H1 (cell line): ENCODE results near the gene GRID2. TPM values are rescaled to one million over a fixed set of nuclear protein-coding genes. Genes with fewer than 3 reads are reported as not detected.

Experiments
- CTCF ChIA-PET: fragments of 300-600 bp; sonication (Branson Sonifier 250); formaldehyde crosslinking; loops from one replicate; lab custom pipeline; 2021; ENCODE audit not compliant: partially characterized antibody; lab: Charles Lee
- POLR2A ChIA-PET: fragments of 300-600 bp; sonication (Branson Sonifier 250); formaldehyde crosslinking; loops from one replicate; lab custom pipeline; 2021; ENCODE audit warnings: inconsistent platforms; ENCODE audit not compliant: partially characterized antibody; lab: Charles Lee
- DNase-seq, 2 experiments: peaks; one replicate each; pipeline versions ENCODE4 v3.0.0 to v3.0.0-alpha.2; 2010 to 2022; ENCODE audit warnings: low spot score in 2 of 2, low read depth in 1 of 2, mixed read lengths in 1 of 2
- FAIRE-seq: peaks from 2 replicates; lab custom pipeline; 2011; peaks lifted over from hg19 to GRCh38; lab: Jason Lieb, UNC
- H2AFZ ChIP-seq: 2 replicates; pipeline ENCODE4 v1.8.1; 2012; ENCODE audit warnings: low read length, inconsistent platforms
- H2AK5ac ChIP-seq: 2 replicates; pipeline ENCODE4 v1.6.1; 2013; ENCODE audit warnings: low read depth, low read length
- H2BK120ac ChIP-seq: replicated peaks from 2 replicates; pipeline ENCODE3; 2013; ENCODE audit warnings: low read depth, low read length, inconsistent platforms
- H2BK12ac ChIP-seq: 2 replicates; pipeline ENCODE4 v1.6.1; 2013; ENCODE audit warnings: low read depth, low read length
- H2BK15ac ChIP-seq: 2 replicates; pipeline ENCODE4 v1.6.1; 2013; ENCODE audit warnings: low read length
- H2BK20ac ChIP-seq: 2 replicates; pipeline ENCODE4 v1.6.1; 2013; ENCODE audit warnings: low read length
- H2BK5ac ChIP-seq: 2 replicates; pipeline ENCODE4 v1.6.1; 2013; ENCODE audit warnings: low read depth, low read length
- H3K14ac ChIP-seq: 2 replicates; pipeline ENCODE4 v1.6.1; 2013; ENCODE audit warnings: inconsistent platforms; ENCODE audit not compliant: insufficient read length
- H3K18ac ChIP-seq: 2 replicates; pipeline ENCODE4 v1.6.1; 2013; ENCODE audit warnings: low read length; ENCODE audit errors: extremely low read depth
- H3K23ac ChIP-seq: 2 replicates; pipeline ENCODE4 v1.6.1; 2013; ENCODE audit warnings: inconsistent platforms; ENCODE audit not compliant: insufficient read length
- H3K23me2 ChIP-seq: 2 replicates; pipeline ENCODE4 v1.6.1; 2013; ENCODE audit warnings: low read depth, low read length
- H3K27ac ChIP-seq: 2 replicates; pipeline ENCODE4 v1.6.1; 2011; ENCODE audit warnings: low read depth, low read length, inconsistent platforms
- H3K27me3 ChIP-seq, 4 experiments: replicated peaks in 1 of 4; 1 replicate in 1 of 4; 2 replicates in 3 of 4; pipeline versions ENCODE4 v1.6.1 to v1.8.1; 2011 to 2013; ENCODE audit warnings: low read length in 3 of 4, mild to moderate bottlenecking in 3 of 4, inconsistent platforms in 2 of 4, mixed read lengths in 2 of 4, moderate library complexity in 1 of 4; ENCODE audit not compliant: control insufficient read depth in 3 of 4, insufficient read depth in 3 of 4; ENCODE audit errors: extremely low read depth in 1 of 4
- H3K36me3 ChIP-seq, 4 experiments: 2 replicates each; pipeline versions ENCODE4 v1.6.1 to v1.8.1; 2011 to 2013; ENCODE audit warnings: mild to moderate bottlenecking in 4 of 4, low read length in 3 of 4, moderate library complexity in 2 of 4, control low read depth in 1 of 4, inconsistent platforms in 1 of 4; ENCODE audit not compliant: insufficient read depth in 4 of 4, control insufficient read depth in 2 of 4
- H3K4ac ChIP-seq: replicated peaks from 2 replicates; pipeline ENCODE3; 2013; ENCODE audit warnings: low read length, low read depth, mixed read lengths, inconsistent platforms; ENCODE audit not compliant: insufficient read length
- H3K4me1 ChIP-seq, 4 experiments: replicated peaks in 1 of 4; 1 replicate in 1 of 4; 2 replicates in 3 of 4; pipeline versions ENCODE4 v1.6.1 to v1.8.1; 2011 to 2013; ENCODE audit warnings: low read length in 3 of 4, inconsistent platforms in 2 of 4, mixed read lengths in 1 of 4; ENCODE audit not compliant: insufficient read depth in 4 of 4, control insufficient read depth in 3 of 4
- H3K4me2 ChIP-seq, 2 experiments: 2 replicates each; pipeline versions ENCODE4 v1.6.1 to v1.8.1; 2011 to 2013; ENCODE audit warnings: low read depth in 2 of 2, low read length in 2 of 2, control low read depth in 1 of 2, inconsistent platforms in 1 of 2, mild to moderate bottlenecking in 1 of 2; ENCODE audit not compliant: insufficient read depth in 1 of 2
- H3K4me3 ChIP-seq, 4 experiments: fragments of 200-600, 300-600 bp in 1 of 4; sonication (generic), shearing (Covaris generic), sonication (Bioruptor Twin) in 1 of 4; 2 replicates each; pipeline versions ENCODE4 v1.5.1 to v1.8.1; 2011 to 2016; ENCODE audit warnings: low read length in 4 of 4, low read depth in 3 of 4, control low read depth in 2 of 4, inconsistent platforms in 2 of 4, mild to moderate bottlenecking in 2 of 4, mixed read lengths in 1 of 4, moderate library complexity in 1 of 4; ENCODE audit not compliant: insufficient read depth in 2 of 4; ENCODE audit errors: extremely low read depth in 1 of 4
- H3K56ac ChIP-seq: replicated peaks from 2 replicates; pipeline ENCODE3; 2013; ENCODE audit warnings: low read depth, mild to moderate bottlenecking, mixed read lengths, low read length, inconsistent platforms; ENCODE audit not compliant: insufficient read length
- H3K79me1 ChIP-seq: 2 replicates; pipeline ENCODE4 v1.6.1; 2013; ENCODE audit warnings: low read depth, low read length, control low read depth
- H3K79me2 ChIP-seq, 2 experiments: 2 replicates each; pipeline versions ENCODE4 v1.6.1 to v1.8.1; 2012 to 2013; ENCODE audit warnings: low read length in 2 of 2, mild to moderate bottlenecking in 2 of 2, inconsistent platforms in 1 of 2; ENCODE audit not compliant: insufficient read depth in 2 of 2, control insufficient read depth in 1 of 2
- H3K9ac ChIP-seq, 4 experiments: replicated peaks in 1 of 4; 1 replicate in 1 of 4; 2 replicates in 3 of 4; pipeline versions ENCODE4 v1.6.1 to v1.8.1; 2011 to 2013; ENCODE audit warnings: low read depth in 3 of 4, low read length in 3 of 4, control low read depth in 2 of 4, mild to moderate bottlenecking in 2 of 4, moderate library complexity in 2 of 4, inconsistent platforms in 1 of 4; ENCODE audit errors: extremely low read depth in 1 of 4
- H3K9me3 ChIP-seq, 2 experiments: 2 replicates each; pipeline versions ENCODE4 v1.6.1 to v1.8.1; 2012 to 2013; ENCODE audit warnings: mild to moderate bottlenecking in 2 of 2, moderate library complexity in 2 of 2, control low read depth in 1 of 2, inconsistent platforms in 1 of 2, low read depth in 1 of 2, low read length in 1 of 2, mixed read lengths in 1 of 2; ENCODE audit not compliant: insufficient read depth in 2 of 2
- H4K20me1 ChIP-seq, 2 experiments: replicated peaks in 1 of 2; 2 replicates each; pipeline versions ENCODE3 to v1.8.1; 2011 to 2013; ENCODE audit warnings: inconsistent platforms in 2 of 2, low read length in 2 of 2, mild to moderate bottlenecking in 1 of 2; ENCODE audit not compliant: insufficient read depth in 2 of 2, control insufficient read depth in 1 of 2
- H4K5ac ChIP-seq: 2 replicates; pipeline ENCODE4 v1.6.1; 2013; ENCODE audit warnings: low read length, low read depth, mixed read lengths, inconsistent platforms; ENCODE audit not compliant: insufficient read length
- H4K8ac ChIP-seq: 2 replicates; pipeline ENCODE4 v1.8.0; 2013; ENCODE audit warnings: mild to moderate bottlenecking, moderate library complexity, low read length, inconsistent platforms; ENCODE audit not compliant: insufficient read depth; ENCODE audit errors: extremely low read depth
- H4K91ac ChIP-seq: replicated peaks from 2 replicates; pipeline ENCODE3; 2013; ENCODE audit warnings: low read length, mixed read lengths, inconsistent platforms; ENCODE audit not compliant: insufficient read length
- CTBP2 ChIP-seq: IDR thresholded peaks from 2 replicates; pipeline ENCODE4 v1.7.0; 2011; ENCODE audit warnings: borderline replicate concordance, mild to moderate bottlenecking, moderate library complexity, mixed read lengths, low read length; ENCODE audit not compliant: insufficient read depth, insufficient read length
- GABPA ChIP-seq: IDR thresholded peaks from 2 replicates; pipeline ENCODE4 v1.6.1; 2011; ENCODE audit warnings: mild to moderate bottlenecking, low read length, moderate library complexity, borderline replicate concordance; ENCODE audit not compliant: insufficient read depth
- HDAC6 ChIP-seq: IDR thresholded peaks from one replicate; pipeline ENCODE4 v1.7.1; 2012; ENCODE audit warnings: low read depth, mild to moderate bottlenecking, inconsistent platforms, low read length, moderate library complexity
- KDM1A ChIP-seq: fragments of 200-600, 300-600 bp; sonication (generic); IDR thresholded peaks from 2 replicates; pipeline ENCODE4 v1.7.1; 2016; ENCODE audit warnings: mild to moderate bottlenecking, low read length, borderline replicate concordance
- MAFK ChIP-seq: IDR thresholded peaks from 2 replicates; pipeline ENCODE4 v1.6.1; 2012; ENCODE audit warnings: low read depth, mild to moderate bottlenecking, improper control_type of control experiment, low read length
- NANOG ChIP-seq: IDR thresholded peaks from 2 replicates; pipeline ENCODE4 v1.6.1; 2011; ENCODE audit warnings: low read length, low read depth, mild to moderate bottlenecking, inconsistent platforms; ENCODE audit not compliant: insufficient read depth, poor library complexity, severe bottlenecking
- NRF1 ChIP-seq: IDR thresholded peaks from 2 replicates; pipeline ENCODE4 v1.6.1; 2011; ENCODE audit warnings: mild to moderate bottlenecking, low read depth, low read length, improper control_type of control experiment
- RBBP5 ChIP-seq: IDR thresholded peaks from 2 replicates; pipeline ENCODE4 v1.7.1; 2012; ENCODE audit warnings: low read depth, mild to moderate bottlenecking, inconsistent platforms, low read length, moderate library complexity, borderline replicate concordance
- RFX5 ChIP-seq: IDR thresholded peaks from 2 replicates; pipeline ENCODE4 v1.6.1; 2011; ENCODE audit warnings: low read depth, low read length, improper control_type of control experiment, borderline replicate concordance
- SRF ChIP-seq: IDR thresholded peaks from 2 replicates; pipeline ENCODE4 v1.6.1; 2011; ENCODE audit warnings: mild to moderate bottlenecking, low read depth, low read length, moderate library complexity
- SUZ12 ChIP-seq: fragments of 200-600 bp; sonication (generic); IDR thresholded peaks from 2 replicates; pipeline ENCODE4 v1.6.1; 2012; ENCODE audit warnings: mild to moderate bottlenecking, inconsistent platforms, low read length, moderate library complexity, mixed read lengths
- TAF1 ChIP-seq: IDR thresholded peaks from 2 replicates; pipeline ENCODE4 v1.6.1; 2011; ENCODE audit warnings: mild to moderate bottlenecking, low read depth, low read length
- TAF7 ChIP-seq: optimal IDR thresholded peaks from 2 replicates; pipeline ENCODE3; 2011; ENCODE audit warnings: low read depth, mild to moderate bottlenecking, inconsistent platforms, low read length, moderate library complexity, borderline replicate concordance
- WGBS, 2 experiments: shearing (Covaris generic) in 1 of 2; methylation state at CpG; one replicate each; pipeline versions ENCODE4 v1.1.6 to v1.1.7; 2013 to 2015; ENCODE audit warnings: low lambda C conversion rate in 2 of 2, mixed read lengths in 2 of 2, inconsistent platforms in 1 of 2, low coverage in 1 of 2, missing lambda C conversion rate in 1 of 2; ENCODE audit not compliant: insufficient replicate concordance in 2 of 2, insufficient coverage in 1 of 2, insufficient read length in 1 of 2; ENCODE audit errors: extremely low coverage in 1 of 2, missing lambda C conversion rate in 1 of 2; 5-methylcytosine and 5-hydroxymethylcytosine counted together
- polyA plus RNA-seq, 7 experiments: library from polyadenylated mRNA; depleted of rRNA in 3 of 7; stranded (reverse) in 5 of 7; unstranded in 2 of 7; fragments of >200 nt in 5 of 7; fragments of 200-250 nt in 2 of 7; gene quantifications; 1 replicate in 5 of 7; 2 replicates in 1 of 7; 4 replicates in 1 of 7; pipeline versions ENCODE4 v1.2.1 to v1.2.3, GENCODE V29; 2011 to 2013; ENCODE audit warnings: missing spikeins in 2 of 7, mixed read lengths in 2 of 7
- total RNA-seq: library from RNA; stranded (reverse); fragmentation: NEBNext Ultra II Directional; extraction: Animal tissue kit (Norgen Biotek cat#: 25700); gene quantifications from 2 replicates; pipeline ENCODE4 v1.2.1, GENCODE V29; 2021
- TF ChIP-seq, protein P1 (sequence below): IDR thresholded peaks from 2 replicates; pipeline ENCODE4 v1.6.1; 2011; ENCODE audit warnings: low read depth, mild to moderate bottlenecking, low read length; ENCODE audit not compliant: insufficient read depth

GRID2 gene
- total and polyA plus RNA-seq, 2 of the 8 experiments (the other 6 are each of a cell fraction or from before 2014, with no cell fraction given) = 31.1 to 81.9 TPM

DNA sequence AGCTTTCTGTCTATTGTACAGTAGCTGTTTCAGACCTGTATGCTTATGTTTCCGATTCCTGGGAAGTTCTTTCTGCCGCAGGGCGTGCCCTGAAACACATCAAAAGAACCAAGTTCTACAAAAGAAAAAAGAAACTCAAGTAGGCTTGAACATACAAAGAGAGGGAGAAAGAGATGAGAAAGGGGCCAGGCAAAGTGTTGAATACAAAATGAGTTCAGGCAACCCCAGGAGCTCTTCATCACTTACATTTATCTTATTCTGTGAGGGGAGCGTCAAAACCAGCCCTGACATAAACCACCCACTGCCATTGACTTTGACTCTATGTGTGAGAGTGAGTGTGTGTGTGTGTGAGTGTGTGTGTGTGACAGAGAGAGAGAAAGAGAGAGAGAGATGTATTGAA lies 1498.3 kb downstream of the GRID2 start:
- peaks cover 0 to 3% (median 0%) of the 10 kb centered on the region in 4 experiments; a peak in 1 of 7 replicates for H3K4me1 ChIP-seq
- H3K79me2 ChIP-seq = no peaks in the 10 kb centered on the region
- no peaks in the 10 kb centered on the region for H3K23me2 ChIP-seq
- POLR2A ChIA-PET = no interaction called here
- H3K4me3 ChIP-seq = no peak overlapping the region
- H3K14ac ChIP-seq = no peak overlapping the region
- no peak overlapping the region for H2BK15ac ChIP-seq
- no peak overlapping the region for H2BK20ac ChIP-seq
- H3K4ac ChIP-seq = no peak overlapping the region
- H4K20me1 ChIP-seq = no peaks in the 10 kb centered on the region
- FAIRE-seq = no peak
- H3K18ac ChIP-seq = no peak overlapping the region
- H3K36me3 ChIP-seq = no peaks in the 10 kb centered on the region
- H3K23ac ChIP-seq = no peak overlapping the region
- no peaks in the 10 kb centered on the region for H3K79me1 ChIP-seq
- H4K8ac ChIP-seq = no peak overlapping the region
- no peak overlapping the region for H2AK5ac ChIP-seq
- H3K4me2 ChIP-seq = no peak overlapping the region
- H4K5ac ChIP-seq = no peak overlapping the region
- no peaks in the 10 kb centered on the region for H3K9me3 ChIP-seq
- no peak for DNase-seq
- H2AFZ ChIP-seq = no peak overlapping the region
- H2BK120ac ChIP-seq = no peak overlapping the region
- no peak overlapping the region for H3K27ac ChIP-seq
- CTCF ChIA-PET = no interaction called here
- no peak overlapping the region for H3K9ac ChIP-seq
- H2BK12ac ChIP-seq = no peak overlapping the region
- no peaks in the 10 kb centered on the region for H3K27me3 ChIP-seq
- no peak overlapping the region for H3K56ac ChIP-seq
- H2BK5ac ChIP-seq = no peak overlapping the region
- no peak overlapping the region for H4K91ac ChIP-seq
- 90% methylated on average over 4 of the region's 4 CpGs; no CpG with 5 or more reads in 1 of the 2 experiments for WGBS, 2 experiments
- TF ChIP-seq KDM1A (no peak), TAF7 (no peak), NANOG (no peak), SRF (no peak), GABPA (no peak), NRF1 (no peak), HDAC6 (no peak), TAF1 (no peak), SUZ12 (no peak), RFX5 (no peak), MAFK (no peak), RBBP5 (no peak), CTBP2 (no peak)
- TF ChIP-seq, protein P1, sequence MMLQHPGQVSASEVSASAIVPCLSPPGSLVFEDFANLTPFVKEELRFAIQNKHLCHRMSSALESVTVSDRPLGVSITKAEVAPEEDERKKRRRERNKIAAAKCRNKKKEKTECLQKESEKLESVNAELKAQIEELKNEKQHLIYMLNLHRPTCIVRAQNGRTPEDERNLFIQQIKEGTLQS = no peak
